G401 (cell line): ENCODE measurements around the gene BPI. TPM values are rescaled to one million over a fixed set of nuclear protein-coding genes. Genes with fewer than 3 reads are reported as not detected.
"Not testable (repeated sequence)": the region's sequence is repeated elsewhere in the genome, so short reads cannot be mapped to it uniquely, and the experiment has no call there.

Experiments used
- DNase-seq: peaks from one replicate; pipeline ENCODE4 v3.0.0-alpha.2; 2015; ENCODE audit warnings: low spot score
- in situ Hi-C: cut with HindIII; loops from 2 replicates; pipeline ENCODE4 v1.10.0; 2016; ENCODE audit warnings: low sequenced_read_pairs, mixed read lengths
- total RNA-seq: library from RNA; depleted of rRNA; stranded (reverse); fragments of >200 nt; shearing (Covaris generic); gene quantifications from 2 replicates; pipeline ENCODE4 v1.2.3, GENCODE V29; 2014

BPI gene
- total RNA-seq, 1 experiment from 2014 or later, result not detected

DNA sequence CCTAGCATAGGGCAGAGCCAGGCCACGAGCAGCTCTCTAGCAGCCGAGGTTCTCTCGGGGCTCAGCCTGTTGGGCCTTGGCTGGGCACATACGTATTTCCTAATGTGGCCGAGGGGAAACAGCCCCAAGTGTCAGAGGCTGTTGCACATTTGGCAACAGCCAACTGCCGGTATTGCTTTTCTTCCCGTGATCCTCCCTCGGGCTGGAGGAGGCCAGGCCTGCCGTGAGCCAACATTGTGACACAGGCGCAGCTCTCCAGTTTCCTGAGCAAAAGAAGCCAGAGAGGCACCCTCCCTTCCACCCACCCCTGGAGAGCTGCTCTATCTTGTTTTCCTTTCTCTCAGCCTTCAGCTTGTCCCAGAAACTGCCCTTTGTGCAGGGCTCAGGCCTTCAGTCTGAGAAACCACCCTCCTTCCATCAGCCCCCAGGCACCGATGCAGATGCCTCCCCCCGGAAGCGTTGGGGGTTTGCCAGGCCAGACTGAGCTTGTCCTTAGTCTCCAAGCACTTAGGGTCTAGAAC is 5.1 kb upstream of the BPI start:
- peak; percentile 8 for DNase-seq
- in situ Hi-C loops, result no loop called here

DNA sequence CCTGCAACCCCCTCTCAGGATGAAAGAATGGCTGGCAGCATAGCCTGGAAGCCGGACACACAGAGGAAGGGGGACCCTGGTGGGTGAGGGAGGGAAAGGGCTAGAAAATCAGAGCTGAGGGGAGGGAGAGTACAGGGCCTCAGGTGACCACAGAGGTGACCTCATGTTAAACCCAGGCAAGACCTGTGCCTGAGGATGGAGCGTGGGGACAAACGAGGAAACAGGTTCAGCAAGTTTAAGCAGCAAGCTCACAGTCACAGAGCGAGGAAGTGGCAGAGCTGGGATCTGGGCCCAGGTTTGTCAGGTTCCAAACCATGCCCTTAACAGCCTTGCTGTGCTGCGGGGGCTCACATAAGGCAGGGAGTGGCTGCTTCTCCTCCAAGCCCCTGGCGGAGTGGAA is 4.0 kb upstream of the BPI start:
- DNase-seq, result no peak
- in situ Hi-C loops, result no loop called here

DNA sequence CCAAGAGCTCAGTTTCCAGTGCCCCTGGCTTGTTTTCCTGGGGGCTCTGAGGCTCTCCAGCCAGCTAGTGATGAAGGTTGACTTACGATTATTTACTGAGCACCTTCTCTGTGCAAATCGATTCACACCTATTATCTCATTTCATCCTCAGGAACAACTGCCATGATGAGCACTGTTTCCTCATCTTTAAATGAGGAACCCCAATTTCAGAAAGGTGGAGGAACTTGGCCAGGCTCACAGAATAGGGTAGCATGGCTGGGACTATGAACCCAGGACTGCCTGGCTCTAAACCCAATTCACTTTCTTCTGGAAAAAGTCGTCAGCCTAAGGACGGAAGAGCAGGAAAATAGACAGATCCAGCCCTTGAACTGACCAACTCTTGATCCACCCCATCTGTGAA is 3.5 kb upstream of the BPI start:
- in situ Hi-C loops, result no loop called here

DNA sequence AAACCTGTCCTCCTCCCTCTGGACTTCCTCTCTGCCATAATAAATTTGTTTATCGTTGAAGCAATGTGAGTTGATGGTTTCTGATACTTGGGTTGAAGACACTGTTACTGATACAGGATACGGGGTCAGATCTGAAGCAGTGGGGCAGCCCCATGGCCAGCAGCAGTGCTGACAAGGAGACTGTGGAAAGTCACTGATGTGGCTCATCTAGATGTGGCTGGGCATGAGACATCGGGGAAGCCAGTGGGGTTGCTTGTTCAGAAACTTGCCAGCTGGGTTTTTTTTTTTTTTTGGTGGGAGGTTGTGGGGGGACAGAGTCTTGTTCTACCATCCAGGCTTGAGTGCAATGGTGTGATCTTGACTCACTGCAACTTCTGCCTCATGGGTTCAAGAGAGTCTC is 2.6 kb upstream of the BPI start:
- no peak for DNase-seq
- in situ Hi-C loops, result no loop called here

More for the DNA sequence above, 3.5 kb upstream of the BPI start:
- no peak for DNase-seq

DNA sequence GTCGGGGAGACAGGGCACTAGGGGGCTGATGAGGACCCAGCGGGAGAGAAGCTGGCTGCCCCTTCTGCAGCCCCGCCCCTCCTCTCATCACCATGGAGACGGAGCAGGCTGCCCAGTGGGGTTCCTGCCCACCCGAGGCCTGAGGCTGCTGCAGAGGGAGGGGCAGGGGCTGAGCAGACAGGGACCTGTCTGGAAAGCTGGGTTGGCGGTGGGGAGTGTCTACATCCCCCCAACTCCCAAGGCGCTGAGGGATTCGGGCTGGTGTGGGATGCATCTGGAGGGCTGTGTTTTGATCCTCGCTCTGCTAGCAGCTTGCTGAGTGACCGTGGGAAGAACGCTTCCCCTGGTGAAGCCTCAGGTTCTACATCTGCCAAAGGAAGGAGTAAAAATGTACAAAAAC is 1.2 kb upstream of the BPI start:
- DNase-seq, result no peak
- in situ Hi-C loops, result no loop called here

DNA sequence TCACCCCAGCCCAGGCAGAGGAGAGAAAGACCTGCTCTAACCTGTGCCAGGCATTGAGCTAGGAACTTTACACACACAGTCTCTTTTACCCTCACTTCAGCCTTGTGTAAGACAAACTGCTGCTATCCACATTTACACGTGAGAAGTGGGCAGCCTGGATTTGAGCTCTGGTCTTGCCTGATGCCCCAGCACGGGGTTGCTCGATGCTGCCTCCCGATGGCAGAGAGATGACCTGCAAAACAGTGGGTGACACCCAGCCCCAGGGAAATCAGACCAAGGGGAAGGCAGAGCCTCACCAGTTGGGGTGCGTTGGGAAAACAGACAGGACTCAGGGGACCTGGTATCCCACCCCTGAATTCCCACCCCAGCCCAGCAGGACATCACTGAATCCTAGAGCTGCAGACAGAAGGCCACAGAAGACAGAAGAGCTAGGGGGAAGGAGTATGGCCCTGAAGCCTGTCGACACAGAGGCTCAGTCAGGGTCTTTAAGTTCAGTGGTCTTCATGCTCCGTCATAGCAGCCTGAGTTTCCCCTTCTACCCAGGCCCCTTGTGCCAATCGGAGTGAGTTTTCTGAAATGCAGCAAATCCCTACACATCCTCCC is 990 bp downstream of the BPI start:
- in situ Hi-C loops, result no loop called here
- DNase-seq, result no peak

DNA sequence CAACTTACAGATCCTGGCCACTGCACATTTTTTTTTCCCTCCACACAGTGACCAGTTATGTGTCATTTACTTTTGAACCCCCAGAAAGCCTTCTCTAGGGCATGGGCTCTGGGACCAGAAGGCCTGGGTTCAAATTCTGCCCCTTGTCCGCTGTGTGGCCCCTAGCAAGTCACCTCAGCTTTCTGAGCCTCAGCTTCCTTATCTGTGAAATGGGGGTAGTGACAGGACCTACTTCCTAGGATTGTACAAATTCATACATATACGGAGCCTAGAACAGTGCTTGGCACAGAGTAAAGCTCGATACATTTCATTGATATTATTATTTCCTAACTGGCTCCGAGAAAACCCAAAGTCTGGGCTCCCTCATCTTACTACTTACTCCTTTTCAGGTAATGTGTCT is 1.6 kb downstream of the BPI start:
- DNase-seq, result no peak
- in situ Hi-C loops, result no loop called here

DNA sequence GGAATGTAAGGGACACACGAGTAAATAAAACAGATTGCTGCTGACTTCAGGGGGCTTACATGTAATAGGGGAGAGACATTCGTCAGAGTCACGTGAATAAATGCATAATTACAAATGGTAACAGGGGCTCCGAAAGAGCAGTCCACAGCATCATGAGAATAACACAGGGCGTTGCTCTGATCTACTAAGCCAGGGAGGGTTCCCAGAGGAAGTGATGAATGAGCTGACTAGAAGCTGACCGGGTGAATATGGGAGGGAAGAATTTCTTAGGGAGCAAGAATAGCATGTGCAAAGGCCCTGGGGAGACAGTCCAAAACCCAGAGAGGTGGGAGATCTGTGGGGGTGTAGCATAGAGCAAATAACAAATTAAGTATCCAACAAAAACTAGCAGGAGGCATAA is 2.4 kb downstream of the BPI start:
- in situ Hi-C loops, result no loop called here
- no peak for DNase-seq

DNA sequence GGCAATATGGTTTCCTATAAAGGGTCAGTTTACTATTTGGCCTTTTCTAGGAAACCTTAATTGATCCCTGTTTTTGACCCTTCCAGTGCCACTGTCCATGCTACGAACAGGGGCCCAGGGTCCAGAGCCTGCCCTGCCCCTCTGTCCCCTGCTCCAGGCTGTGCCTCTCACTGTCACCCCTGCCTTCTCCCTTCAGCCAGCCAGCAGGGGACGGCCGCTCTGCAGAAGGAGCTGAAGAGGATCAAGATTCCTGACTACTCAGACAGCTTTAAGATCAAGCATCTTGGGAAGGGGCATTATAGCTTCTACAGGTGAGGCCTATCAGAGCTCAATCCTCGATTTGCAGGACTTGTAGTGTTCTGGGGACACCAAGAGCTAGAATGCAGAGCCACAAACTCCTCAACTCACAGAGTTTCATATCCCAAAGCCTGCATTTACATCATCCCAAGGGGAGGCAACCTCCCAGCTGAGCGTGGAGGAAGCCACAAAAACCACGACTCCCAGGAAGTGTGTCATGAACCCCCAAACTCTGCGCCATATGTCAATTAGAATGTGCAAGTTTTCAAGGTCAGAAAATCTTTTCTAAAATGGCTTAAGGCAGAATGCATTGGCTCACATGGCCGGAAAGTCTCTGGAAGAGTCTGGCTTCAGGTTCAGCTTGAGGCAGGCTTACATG is 3.6 kb downstream of the BPI start:
- in situ Hi-C loops, result no loop called here
- no peak for DNase-seq

DNA sequence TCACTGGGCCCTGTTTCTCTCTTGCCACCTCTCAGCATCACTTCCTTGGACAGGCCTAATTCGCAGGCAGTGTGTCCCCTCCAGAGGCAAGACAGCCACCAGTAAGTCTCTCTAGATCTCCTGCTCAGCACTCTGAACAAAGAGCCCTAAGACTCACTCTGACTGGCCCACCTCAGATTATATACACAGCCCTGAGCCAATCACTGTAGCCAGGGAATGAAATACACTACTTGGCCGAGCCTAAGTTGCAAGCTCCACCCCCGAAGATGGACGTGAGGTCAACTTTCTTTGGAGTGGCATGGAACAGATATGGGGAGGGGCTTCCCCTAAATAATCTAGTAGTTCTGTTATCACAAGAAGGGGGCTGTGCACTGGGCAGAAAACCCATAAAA is 4.1 kb downstream of the BPI start:
- no peak for DNase-seq
- in situ Hi-C loops, result no loop called here

DNA sequence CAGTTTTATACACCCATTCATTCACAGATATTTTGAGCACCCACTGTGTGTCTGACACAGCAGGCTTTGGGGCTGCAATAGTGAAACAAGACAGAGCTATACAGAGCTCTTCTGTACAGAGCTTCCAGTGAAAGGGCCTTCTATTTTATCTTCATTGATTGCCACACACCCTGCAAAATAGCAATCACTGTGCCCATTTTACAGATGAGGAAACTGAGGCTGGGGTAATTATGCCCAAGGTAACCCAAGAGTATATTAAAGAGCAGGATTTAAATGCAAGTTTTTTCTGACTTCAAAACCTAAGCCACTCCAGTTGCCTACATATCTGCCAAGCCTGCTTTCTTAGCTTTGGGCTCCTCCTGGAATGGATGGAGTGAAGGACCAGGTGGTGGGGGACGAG is 4.5 kb downstream of the BPI start:
- in situ Hi-C loops, result no loop called here
- DNase-seq, result no peak

DNA sequence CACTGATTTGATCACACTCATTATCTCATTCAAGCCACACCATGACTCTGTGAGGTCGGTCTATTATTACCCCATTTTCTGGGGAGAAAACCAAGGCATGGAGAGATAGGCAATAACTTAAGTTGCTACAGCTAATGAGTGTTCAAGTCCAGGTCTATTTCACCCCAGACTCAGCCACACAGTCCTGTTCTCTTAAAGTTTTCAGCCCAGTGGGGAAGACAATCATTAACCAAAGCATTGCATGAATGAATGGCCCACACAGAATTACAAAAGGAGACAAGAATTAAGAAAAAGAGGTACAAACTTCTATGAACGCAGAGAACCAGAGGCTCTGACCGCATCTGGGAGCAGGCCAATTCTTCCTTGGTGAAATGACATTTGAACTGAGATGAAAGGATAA is 7.1 kb downstream of the BPI start:
- DNase-seq, result no peak
- in situ Hi-C loops, result no loop called here

DNA sequence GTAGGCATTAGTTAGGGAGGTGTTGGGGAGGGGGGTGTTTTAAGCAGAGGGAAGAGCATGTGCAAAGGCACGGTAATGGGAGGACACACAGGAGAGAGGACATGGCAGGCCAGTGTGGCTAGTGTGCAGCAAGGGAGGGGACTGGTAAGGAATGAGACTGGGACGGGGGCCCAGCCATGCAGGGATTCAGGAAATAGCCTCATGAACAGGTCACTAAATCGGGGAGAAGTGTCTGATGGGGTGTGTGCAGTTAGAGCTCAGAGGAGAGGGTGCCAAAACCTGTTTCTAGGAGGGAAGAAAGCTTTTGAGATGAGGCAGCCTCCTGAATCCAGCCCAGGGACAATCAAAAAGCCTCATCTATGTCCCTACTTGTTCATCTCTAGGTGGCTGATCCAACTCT is 7.5 kb downstream of the BPI start:
- no peak for DNase-seq
- in situ Hi-C loops, result no loop called here

DNA sequence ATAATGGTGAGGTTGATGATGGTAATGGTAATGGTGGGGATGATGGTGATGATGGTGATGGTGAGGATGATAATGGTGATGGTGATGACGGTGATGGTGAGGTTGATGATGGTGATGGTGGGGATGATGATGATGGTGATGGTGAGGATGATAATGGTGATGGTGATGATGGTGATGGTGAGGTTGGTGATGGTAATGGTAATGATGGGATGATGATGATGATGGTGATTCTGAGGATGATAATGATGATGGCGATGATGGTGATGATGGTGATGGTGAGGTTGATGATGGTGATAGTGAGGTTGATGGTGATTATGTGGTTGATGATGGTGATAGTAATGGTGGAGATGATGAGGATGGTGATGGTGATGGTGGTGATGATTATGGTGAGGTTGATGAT is 9.7 kb downstream of the BPI start:
- DNase-seq, result no peak
- in situ Hi-C loops, result no loop called here

DNA sequence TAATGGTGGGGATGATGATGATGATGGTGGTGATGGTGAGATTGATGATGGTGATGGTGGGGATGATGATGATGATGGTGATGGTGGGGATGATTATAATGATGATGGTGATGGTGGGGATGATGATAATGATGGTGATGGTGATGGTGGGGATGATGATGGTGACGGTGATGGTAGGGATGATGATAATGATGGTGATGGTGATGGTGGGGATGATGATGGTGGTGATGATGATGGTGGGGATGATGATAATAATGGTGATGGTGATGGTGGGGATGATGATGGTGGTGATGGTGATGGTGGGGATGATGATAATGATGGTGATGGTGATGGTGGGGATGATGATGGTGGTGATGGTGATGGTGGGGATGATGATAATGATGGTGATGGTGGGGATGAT is 10.4 kb downstream of the BPI start:
- in situ Hi-C loops, DNase-seq: not testable (repeated sequence)

DNA sequence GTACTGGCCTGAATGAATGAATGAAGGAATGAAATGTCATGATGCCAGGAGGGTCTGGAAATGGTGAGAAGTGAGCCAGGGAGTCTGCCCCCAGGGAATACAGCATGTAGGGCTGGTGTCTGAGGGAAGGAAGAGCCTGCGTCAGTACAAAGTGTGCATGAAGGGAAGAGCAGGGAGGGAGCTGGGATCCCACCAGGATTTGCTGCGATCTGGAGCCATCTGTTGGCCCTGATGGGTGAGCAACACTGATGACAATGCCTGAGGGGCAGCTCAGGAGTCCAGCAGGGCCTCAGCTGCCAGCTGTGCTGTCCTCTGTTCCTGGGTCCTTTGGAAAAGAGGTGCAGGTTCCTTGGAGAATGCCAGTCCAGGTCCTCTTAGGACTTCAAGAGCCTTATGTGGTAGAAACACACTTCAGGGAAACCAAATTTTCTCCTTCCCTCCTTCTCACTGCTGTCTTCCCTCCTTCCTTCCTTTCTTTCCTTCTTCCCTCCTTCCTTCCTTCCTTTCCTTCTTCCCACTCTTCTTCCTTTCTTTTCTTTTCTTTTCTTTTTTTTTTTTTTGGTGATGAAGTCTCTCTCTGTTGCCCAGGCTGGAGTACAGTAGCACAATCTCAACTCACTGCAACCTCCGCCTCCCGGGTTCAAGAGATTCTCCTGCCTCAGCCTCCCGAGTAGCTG is 11.5 kb downstream of the BPI start:
- in situ Hi-C loops, result no loop called here
- DNase-seq, result no peak

DNA sequence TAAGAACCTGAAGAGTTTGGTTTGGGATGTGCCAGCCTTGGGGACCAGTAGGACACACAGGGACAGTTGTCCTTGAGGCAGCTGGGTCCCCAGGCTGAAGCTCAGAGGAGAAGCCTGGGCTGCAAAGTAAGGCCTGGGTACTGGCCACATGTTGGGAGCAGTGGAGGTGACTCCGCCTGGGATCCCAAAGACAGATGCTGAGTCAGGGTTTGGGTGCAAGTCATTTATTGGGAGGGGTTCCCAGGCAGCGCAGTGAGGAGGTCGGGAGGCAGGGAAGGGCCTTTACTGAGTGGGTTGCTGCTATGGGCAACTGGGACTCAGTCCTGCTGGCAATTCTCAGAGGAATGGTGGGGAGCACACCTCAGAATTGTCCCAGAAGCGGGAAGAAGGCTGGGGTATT is 12.4 kb downstream of the BPI start:
- no peak for DNase-seq
- in situ Hi-C loops, result no loop called here

DNA sequence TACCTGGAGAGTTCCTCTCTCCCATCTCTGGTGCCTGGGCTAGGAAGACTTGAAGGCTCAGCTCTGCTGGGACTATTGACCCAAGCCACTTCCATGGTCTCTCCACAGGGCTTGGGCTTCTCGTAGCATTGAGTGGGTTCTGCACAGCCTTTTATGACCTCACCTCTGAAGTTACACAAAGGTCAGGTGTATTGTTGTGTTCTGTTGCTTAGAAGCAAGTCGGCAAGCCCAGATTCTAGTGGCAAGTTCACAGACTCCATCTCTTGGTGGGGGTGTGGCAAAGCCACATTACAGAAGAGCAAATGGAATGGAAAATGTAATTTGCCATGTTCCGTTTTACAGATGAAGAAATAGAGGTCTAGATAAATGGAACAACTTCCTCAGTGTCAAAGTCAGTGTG is 13.5 kb downstream of the BPI start:
- in situ Hi-C loops, result no loop called here

DNA sequence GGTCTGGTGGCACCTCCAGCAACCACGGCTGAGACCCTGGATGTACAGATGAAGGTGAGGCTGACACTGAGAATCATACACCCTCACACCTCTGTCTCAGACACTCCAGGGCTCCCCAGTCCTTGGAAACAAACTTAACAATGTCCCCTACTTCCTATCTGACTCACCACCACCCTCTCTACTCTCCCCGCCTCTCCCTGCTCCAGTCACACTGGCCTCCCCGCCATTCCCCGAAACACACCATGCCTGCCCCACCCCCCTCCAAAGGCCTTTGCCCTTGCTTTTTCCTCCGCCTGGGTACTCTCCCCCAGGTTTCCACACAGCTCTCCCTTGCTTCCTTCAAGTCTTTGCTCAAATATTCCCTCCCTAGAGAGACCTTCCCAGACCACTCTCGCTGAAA is 16.3 kb downstream of the BPI start:
- in situ Hi-C loops, result no loop called here
- DNase-seq, result no peak

More for the DNA sequence above, 13.5 kb downstream of the BPI start:
- no peak for DNase-seq

DNA sequence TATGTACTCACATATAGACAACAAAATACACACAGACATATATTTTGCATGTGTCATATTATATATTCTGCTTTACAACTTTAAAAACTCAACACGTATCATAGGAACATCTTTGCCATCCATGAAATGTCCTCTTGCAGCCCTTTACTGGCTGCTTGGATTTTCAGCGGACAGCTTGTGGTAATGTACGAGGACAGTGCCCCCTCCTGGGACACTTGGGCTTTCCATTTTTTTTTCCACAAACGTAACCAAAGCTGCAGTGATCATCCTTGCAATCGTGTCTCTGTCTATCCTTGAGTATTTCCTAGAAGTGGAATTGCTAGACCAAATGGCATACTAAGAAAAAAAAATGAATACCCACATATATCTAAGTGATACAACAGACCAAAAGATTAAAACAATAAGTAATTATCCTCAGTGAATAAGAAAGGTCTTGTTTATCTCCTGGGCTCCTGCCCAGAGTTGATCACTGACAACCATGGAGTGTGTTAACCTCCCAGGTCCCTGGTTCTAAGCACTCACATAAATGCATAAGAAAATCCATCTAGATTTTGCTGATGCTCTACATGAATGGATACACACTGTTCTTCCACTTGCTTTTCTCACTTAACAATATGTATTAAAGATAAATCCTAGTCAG is 18.1 kb downstream of the BPI start:
- peak; percentile 45 for DNase-seq
- in situ Hi-C loops, result no loop called here
